HepG2 (cell line): ENCODE results near the gene ZSCAN2. TPM values are rescaled to one million over a fixed set of nuclear protein-coding genes. Genes with fewer than 3 reads are reported as not detected.

ENCODE experiments used
- ATRX ChIP-seq: sonication (generic); formaldehyde crosslinking; IDR thresholded peaks from 2 replicates; pipeline ENCODE4 v1.4.0; 2020; ENCODE audit warnings: missing genetic modification reagents, borderline replicate concordance
- CBX2 ChIP-seq, 2 experiments: fragments of 200-600 bp in 1 of 2; sonication (generic); formaldehyde crosslinking in 1 of 2; IDR thresholded peaks; 2 replicates each; pipeline versions ENCODE4 v1.7.0 to v1.8.1; 2018 to 2022; ENCODE audit warnings: low read depth in 2 of 2, low read length in 1 of 2, mild to moderate bottlenecking in 1 of 2, missing genetic modification reagents in 1 of 2
- DRAP1 ChIP-seq: IDR thresholded peaks from 2 replicates; pipeline ENCODE4 v1.6.1; 2016; ENCODE audit warnings: missing genetic modification reagents, missing compliant biosample characterization
- HBP1 ChIP-seq: IDR thresholded peaks from 2 replicates; pipeline ENCODE4 v1.6.1; 2016; ENCODE audit warnings: low read depth, control low read depth
- MTERF4 ChIP-seq: sonication (generic); formaldehyde crosslinking; IDR thresholded peaks from 2 replicates; pipeline ENCODE4 v1.8.0; 2023; ENCODE audit warnings: mild to moderate bottlenecking, missing genetic modification reagents
- PCBP2 ChIP-seq: fragments of 200-400 bp; formaldehyde crosslinking; optimal IDR thresholded peaks from 2 replicates; pipeline ENCODE3; 2018; ENCODE audit warnings: low read length, low read depth; ENCODE audit not compliant: poor library complexity, severe bottlenecking
- PITX1 ChIP-seq: sonication (generic); formaldehyde crosslinking; IDR thresholded peaks from 2 replicates; pipeline ENCODE4 v1.5.1; 2020; ENCODE audit warnings: mild to moderate bottlenecking, missing genetic modification reagents
- SOX6 ChIP-seq, 2 experiments: fragments of 450-650 bp in 1 of 2; sonication (generic) in 1 of 2; formaldehyde crosslinking in 1 of 2; IDR thresholded peaks; 2 replicates each; pipeline versions ENCODE4 v1.4.0 to v1.6.1; 2017 to 2020; ENCODE audit warnings: antibody characterized with exemption in 1 of 2, mild to moderate bottlenecking in 1 of 2, missing genetic modification reagents in 1 of 2
- SP2 ChIP-seq: sonication (generic); formaldehyde crosslinking; IDR thresholded peaks from 2 replicates; pipeline ENCODE4 v1.5.1; 2020; ENCODE audit warnings: mild to moderate bottlenecking, missing genetic modification reagents
- SP4 ChIP-seq: sonication (generic); formaldehyde crosslinking; IDR thresholded peaks from 2 replicates; pipeline ENCODE4 v1.8.1; 2023; ENCODE audit warnings: mild to moderate bottlenecking, missing genetic modification reagents
- TBL1XR1 ChIP-seq: fragments of 150-350 bp; IDR thresholded peaks from 2 replicates; pipeline ENCODE4 v1.6.1; 2014; ENCODE audit warnings: borderline replicate concordance, low read length; ENCODE audit not compliant: partially characterized antibody
- U2AF2 ChIP-seq: fragments of 200-400 bp; formaldehyde crosslinking; IDR thresholded peaks from 2 replicates; pipeline ENCODE4 v1.6.1; 2017; ENCODE audit warnings: low read depth, mild to moderate bottlenecking, low read length
- ZBTB40 ChIP-seq, 2 experiments: fragments of 450-650 bp in 1 of 2; sonication (generic) in 1 of 2; formaldehyde crosslinking in 1 of 2; IDR thresholded peaks; 2 replicates each; pipeline versions ENCODE4 v1.6.1 to v1.8.0; 2016 to 2022; ENCODE audit warnings: antibody characterized with exemption in 1 of 2, mild to moderate bottlenecking in 1 of 2, missing genetic modification reagents in 1 of 2
- ZFP37 ChIP-seq: sonication (generic); formaldehyde crosslinking; IDR thresholded peaks from 2 replicates; pipeline ENCODE4 v1.4.0; 2020; ENCODE audit warnings: missing genetic modification reagents, borderline replicate concordance
- ZSCAN22 ChIP-seq: sonication (generic); formaldehyde crosslinking; IDR thresholded peaks from 2 replicates; pipeline ENCODE4 v1.4.0; 2020; ENCODE audit warnings: mild to moderate bottlenecking, missing genetic modification reagents
- polyA plus RNA-seq, 8 experiments: library from polyadenylated mRNA; depleted of rRNA in 3 of 8; stranded (reverse) in 7 of 8; unstranded in 1 of 8; fragments of >200 nt; fragmentation: Illumina TruSeq in 4 of 8; extraction: Trizol in 4 of 8; gene quantifications; 2 replicates each; pipeline versions ENCODE4 v1.2.1 to v1.2.3, GENCODE V29; 2011 to 2016; ENCODE audit warnings: low read depth in 4 of 8, missing spikeins in 1 of 8, mixed read lengths in 1 of 8; ENCODE audit not compliant: insufficient read depth in 1 of 8
- total RNA-seq, 5 experiments: library from RNA; depleted of rRNA; stranded (reverse); fragments of >200 nt; fragmentation: Illumina TruSeq; extraction: Trizol; gene quantifications; 2 replicates each; pipeline ENCODE4 v1.2.3, GENCODE V29; 2016; ENCODE audit warnings: low read depth in 1 of 5

ZSCAN2 gene
- total and polyA plus RNA-seq, 2 of the 13 experiments (the other 11 are each of a cell fraction or from before 2014, with no cell fraction given): 11.4 to 21.5 TPM

GRCh38 chr15:84653910-84654688 lies 53.3 kb downstream of the ZSCAN2 start, which contains the start of gene WDR73 (continued):
- TF ChIP-seq HBP1 (CRISPR knock-in tag) (peak; percentile 61; the same call in 1 of the 2 replicates), PITX1 (CRISPR knock-in tag) (peak; percentile 10; the same call in 1 of the 2 replicates), TBL1XR1 (peak; percentile 34), U2AF2 (0 out of 2 replicates have a peak, but pooled peaks have one; percentile 87), ZSCAN22 (CRISPR knock-in tag) (no peak), SP2 (CRISPR knock-in tag) (peak; percentile 57; the same call in 1 of the 2 replicates), DRAP1 (peak; percentile 74), CBX2 (IDR thresholded peaks at IDR 0.05; ENCODE audit: low read depth, low read length) (no peak), CBX2 (CRISPR knock-in tag; IDR thresholded peaks at IDR 0.05; ENCODE audit: low read depth) (0 out of 2 replicates have a peak, but pooled peaks have one; percentile 45), ATRX (no peak), ZBTB40 (IDR thresholded peaks at IDR 0.05) (peak; percentile 57), ZBTB40 (CRISPR knock-in tag; IDR thresholded peaks at IDR 0.05) (no peak), ZFP37 (0 out of 2 replicates have a peak, but pooled peaks have one; percentile 42), SP4 (peak; percentile 70; the same call in 1 of the 2 replicates), PCBP2 (no peak), MTERF4 (CRISPR knock-in tag) (peak; percentile 37; the same call in 1 of the 2 replicates), SOX6 (IDR thresholded peaks at IDR 0.05) (no peak), SOX6 (CRISPR knock-in tag; IDR thresholded peaks at IDR 0.05) (no peak; the same call in 1 of the 2 replicates)
